B cell (primary cell): Measurements from ENCODE around the gene ADSS1. TPM values are rescaled to one million over a fixed set of nuclear protein-coding genes. Genes with fewer than 3 reads are reported as not detected.

Experiments used
- ATAC-seq: fragments of 200-7000 bp; cut with Tn5 transposase; one replicate; pipeline ENCODE4 v1.10.0; 2021; ENCODE audit warnings: low read depth, mild to moderate bottlenecking, moderate number of reproducible peaks, moderate library complexity
- CTCF ChIA-PET: fragments of 350-600 bp; sonication (Branson Sonifier 250); formaldehyde crosslinking; loops from one replicate; lab custom pipeline; 2021; ENCODE audit warnings: antibody characterized with exemption, inconsistent platforms; lab: Charles Lee
- POLR2A ChIA-PET: fragments of 350-600 bp; sonication (Branson Sonifier 250); formaldehyde crosslinking; loops from one replicate; lab custom pipeline; 2021; ENCODE audit warnings: antibody characterized with exemption; lab: Charles Lee
- DNase-seq: peaks from one replicate; pipeline ENCODE4 v3.0.0; 2013
- H2AFZ ChIP-seq: 2 replicates; pipeline ENCODE4 v1.6.1; 2012; ENCODE audit warnings: mild to moderate bottlenecking, low read depth, low read length; ENCODE audit not compliant: insufficient read depth, poor library complexity, severe bottlenecking
- H3K27ac ChIP-seq, 2 donors: 1 replicate in 1 of 2; 2 replicates in 1 of 2; pipeline ENCODE4 v1.5.1; 2012 to 2013; ENCODE audit warnings: low read length in 2 of 2, mild to moderate bottlenecking in 2 of 2, moderate library complexity in 1 of 2
- H3K27me3 ChIP-seq, 4 experiments: fragments of 200-600 bp in 1 of 4; sonication (generic) in 1 of 4; replicated peaks in 1 of 4; 1 replicate in 2 of 4; 2 replicates in 2 of 4; pipeline versions ENCODE4 v1.6.1 to v1.7.0; 2013 to 2016; ENCODE audit warnings: low read length in 3 of 4, mild to moderate bottlenecking in 2 of 4, mixed read lengths in 1 of 4, moderate library complexity in 1 of 4; ENCODE audit not compliant: insufficient read depth in 4 of 4, control insufficient read depth in 3 of 4; ENCODE audit errors: control extremely low read depth in 1 of 4
- H3K36me3 ChIP-seq, 2 experiments: replicated peaks in 1 of 2; 1 replicate in 1 of 2; 2 replicates in 1 of 2; pipeline versions ENCODE4 v1.6.1 to v1.7.1; 2013; ENCODE audit warnings: low read length in 1 of 2; ENCODE audit not compliant: insufficient read depth in 2 of 2, control insufficient read depth in 1 of 2; ENCODE audit errors: control extremely low read depth in 1 of 2, extremely low read depth in 1 of 2
- H3K4me1 ChIP-seq, 2 donors: fragments of 200-600 bp in 1 of 2; sonication (generic) in 1 of 2; 1 replicate in 1 of 2; 2 replicates in 1 of 2; pipeline versions ENCODE4 v1.5.1 to v1.6.1; 2013 to 2017; ENCODE audit warnings: low read length in 2 of 2; ENCODE audit not compliant: control insufficient read depth in 2 of 2, insufficient read depth in 2 of 2
- H3K4me2 ChIP-seq: replicated peaks from 2 replicates; pipeline ENCODE3; 2012; ENCODE audit warnings: mild to moderate bottlenecking, low read depth, low read length; ENCODE audit not compliant: poor library complexity, severe bottlenecking
- H3K4me3 ChIP-seq, 5 experiments: fragments of 200-600 bp in 1 of 5; sonication (generic) in 1 of 5; 1 replicate in 3 of 5; 2 replicates in 2 of 5; pipeline versions ENCODE4 v1.5.1 to v1.7.0; 2011 to 2016; ENCODE audit warnings: low read length in 4 of 5, mild to moderate bottlenecking in 4 of 5, low read depth in 2 of 5, control low read depth in 1 of 5, moderate library complexity in 1 of 5; ENCODE audit not compliant: insufficient read depth in 1 of 5; ENCODE audit errors: control extremely low read depth in 1 of 5, extremely low read depth in 1 of 5
- H3K79me2 ChIP-seq: fragments of 200-600 bp; sonication (generic); one replicate; pipeline ENCODE4 v1.6.0; 2016; ENCODE audit warnings: low read length; ENCODE audit not compliant: control insufficient read depth, insufficient read depth
- H3K9ac ChIP-seq: fragments of 200-600 bp; sonication (generic); 2 replicates; pipeline ENCODE4 v1.6.1; 2017; ENCODE audit warnings: mild to moderate bottlenecking, low read length, moderate library complexity
- H3K9me3 ChIP-seq, 3 donors: one replicate each; pipeline versions ENCODE4 v1.6.1 to v1.7.1; 2013; ENCODE audit warnings: low read length in 2 of 3; ENCODE audit not compliant: control insufficient read depth in 2 of 3, insufficient read depth in 1 of 3; ENCODE audit errors: control extremely low read depth in 1 of 3
- H4K20me1 ChIP-seq: 2 replicates; pipeline ENCODE4 v1.6.0; 2012; ENCODE audit warnings: mild to moderate bottlenecking, low read length; ENCODE audit not compliant: insufficient read depth, control insufficient read depth, poor library complexity, severe bottlenecking
- H3K27ac Mint-ChIP-seq: one replicate; pipeline ENCODE4 v1.8.0; 2021; ENCODE audit warnings: mixed read lengths
- H3K27me3 Mint-ChIP-seq: one replicate; pipeline ENCODE4 v1.8.0; 2021; ENCODE audit warnings: mixed read lengths
- H3K4me1 Mint-ChIP-seq: one replicate; pipeline ENCODE4 v1.8.0; 2021; ENCODE audit warnings: mixed read lengths
- H3K4me3 Mint-ChIP-seq: one replicate; pipeline ENCODE4 v1.8.0; 2021; ENCODE audit warnings: mixed read lengths
- H3K9me3 Mint-ChIP-seq: one replicate; pipeline ENCODE4 v1.8.0; 2022; ENCODE audit warnings: mixed read lengths; ENCODE audit not compliant: insufficient read depth
- CTCF ChIP-seq: fragments of 200-600 bp; IDR thresholded peaks from one replicate; pipeline ENCODE4 v1.8.0; 2022; ENCODE audit warnings: antibody characterized with exemption, mild to moderate bottlenecking
- EZH2 ChIP-seq: IDR thresholded peaks from 2 replicates; pipeline ENCODE4 v1.6.1; 2012; ENCODE audit warnings: borderline replicate concordance, low read depth, mild to moderate bottlenecking, moderate library complexity, low read length; ENCODE audit not compliant: insufficient read depth, poor library complexity, severe bottlenecking
- WGBS: methylation state at CpG from one replicate; pipeline ENCODE4 v1.1.5; 2013; ENCODE audit warnings: missing lambda C conversion rate; ENCODE audit not compliant: insufficient coverage; 5-methylcytosine and 5-hydroxymethylcytosine counted together
- intact Hi-C: fragments of 100-400 bp; cut with micrococcal nuclease; formaldehyde crosslinking; loops from one replicate; pipeline ENCODE4 v1.10.0; 2022
- polyA plus RNA-seq: library from polyadenylated mRNA; depleted of rRNA; stranded (reverse); fragments of >200 nt; gene quantifications from 2 replicates; pipeline ENCODE4 v1.2.3, GENCODE V29; 2012
- total RNA-seq, 2 donors: library from RNA; stranded (reverse); fragments of 120-200 nt in 1 of 2; gene quantifications; 1 replicate in 1 of 2; 2 replicates in 1 of 2; pipeline versions ENCODE4 v1.2.3 to v1.2.4, GENCODE V29; 2013 to 2022

ADSS1 gene
- total and polyA plus RNA-seq, 2 donors (not counting 1 experiment from before 2014, with no cell fraction given), result 0.33 to 1.7 TPM

- no peak for TF ChIP-seq EZH2
- H4K20me1 ChIP-seq, result peaks cover 6% of the 10 kb centered on the region
- H3K27ac ChIP-seq, result no peak overlapping the region
- 96% methylated on average over 31 of the region's 34 CpGs for WGBS
- peaks cover 0 to 14% of the 10 kb centered on the region in 2 experiments for H3K36me3 ChIP-seq
- CTCF ChIA-PET, result interaction anchor here (0.6 to 1.1 kb wide), 2 partner anchors 26 to 76 kb away, joined by 3 read pairs; no protein-coding TSS in a partner anchor
- POLR2A ChIA-PET, result no interaction called here
- intact Hi-C loops, result no loop called here
- Mint-ChIP-seq H3K9me3 (no peaks in the 10 kb centered on the region), H3K4me3 (no peak overlapping the region), H3K27me3 (no peaks in the 10 kb centered on the region), H3K27ac (peak overlapping the region; percentile 20), H3K4me1 (peaks cover 8% of the 10 kb centered on the region)
- H3K79me2 ChIP-seq, result no peaks in the 10 kb centered on the region
- no peak overlapping the region for H3K4me3 ChIP-seq
- no peaks in the 10 kb centered on the region for H3K27me3 ChIP-seq
- peaks cover 0 to 8% of the 10 kb centered on the region in 2 donors for H3K4me1 ChIP-seq
- ATAC-seq (no peak), DNase-seq (no peak)
- no peak overlapping the region for H3K4me2 ChIP-seq
- H2AFZ ChIP-seq, result no peak overlapping the region
- H3K9me3 ChIP-seq, result peaks cover 0 to 21% (median 3%) of the 10 kb centered on the region in 3 donors
- no peak overlapping the region for H3K9ac ChIP-seq
These were observed 48.1 kb downstream of the ADSS1 start for GRCh38 chr14:104771918-104772706.

DNA sequence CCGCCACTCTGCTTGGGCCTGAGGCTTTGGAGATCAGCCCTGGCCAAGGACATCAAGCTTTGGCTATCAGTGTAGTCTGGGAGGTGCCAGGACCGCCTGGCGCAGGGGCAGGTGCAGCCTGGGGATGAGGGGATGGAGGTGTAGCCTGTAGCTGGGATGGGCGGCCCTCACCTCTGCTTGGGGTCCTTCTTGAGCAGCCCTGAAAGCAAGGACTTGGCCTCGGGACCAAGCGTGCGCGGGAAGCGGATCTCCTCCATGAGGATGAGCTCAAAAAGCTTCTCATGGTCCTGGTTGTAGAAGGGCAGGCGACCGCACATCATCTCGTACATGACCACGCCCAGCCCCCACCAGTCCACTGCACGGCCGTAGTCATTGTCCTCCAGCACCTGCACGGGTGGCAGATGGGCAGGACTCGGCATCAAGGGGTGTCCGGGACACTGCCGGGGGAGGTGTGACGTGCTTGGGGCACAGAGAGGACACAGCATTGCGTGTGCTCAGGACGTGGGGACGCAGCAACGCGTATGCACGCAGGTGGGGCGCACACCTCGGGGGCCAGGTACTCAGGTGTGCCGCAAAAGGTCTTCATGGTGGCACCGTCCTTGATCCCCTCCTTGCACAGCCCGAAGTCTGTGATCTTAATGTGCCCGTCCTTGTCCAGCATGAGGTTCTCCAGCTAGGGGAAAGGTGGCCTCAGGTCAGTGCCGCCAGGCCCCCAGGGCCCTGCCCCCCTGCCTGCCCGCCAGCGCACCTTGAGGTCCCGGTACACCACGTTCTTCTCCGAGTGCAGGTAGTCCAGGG lies 48.9 kb downstream of the ADSS1 start:
- WGBS, result 98% methylated on average over 38 of the region's 38 CpGs
- H3K27ac Mint-ChIP-seq, result no peak overlapping the region
- no peaks in the 10 kb centered on the region for H3K79me2 ChIP-seq
- no peak overlapping the region for H3K27ac ChIP-seq
- H3K4me1 ChIP-seq, result peaks cover 0 to 8% of the 10 kb centered on the region in 2 donors
- no peak overlapping the region for H3K4me3 Mint-ChIP-seq
- POLR2A ChIA-PET, result no interaction called here
- H3K9me3 ChIP-seq, result peaks cover 0 to 21% (median 3%) of the 10 kb centered on the region in 3 donors
- H3K9ac ChIP-seq, result no peak overlapping the region
- peaks cover 6% of the 10 kb centered on the region for H4K20me1 ChIP-seq
- no peak for DNase-seq
- CTCF ChIA-PET, result no interaction called here
- TF ChIP-seq EZH2, result no peak
- TF ChIP-seq CTCF, result no peak
- H3K4me2 ChIP-seq, result no peak overlapping the region
- ATAC-seq, result no peak
- peaks cover 0 to 12% of the 10 kb centered on the region in 2 experiments for H3K36me3 ChIP-seq
- H3K27me3 ChIP-seq, result no peaks in the 10 kb centered on the region
- peaks cover 8% of the 10 kb centered on the region for H3K4me1 Mint-ChIP-seq
- H2AFZ ChIP-seq, result no peak overlapping the region
- H3K4me3 ChIP-seq, result no peak overlapping the region
- H3K9me3 Mint-ChIP-seq, result no peaks in the 10 kb centered on the region
- H3K27me3 Mint-ChIP-seq, result no peaks in the 10 kb centered on the region
- intact Hi-C loops, result no loop called here
